ENCODE results near the gene CFAP65. TPM values are rescaled to one million over a fixed set of nuclear protein-coding genes. Genes with fewer than 3 reads are reported as not detected.

CFAP65 gene
- total RNA-seq, 2 experiments from 2014 or later: not detected

DNA sequence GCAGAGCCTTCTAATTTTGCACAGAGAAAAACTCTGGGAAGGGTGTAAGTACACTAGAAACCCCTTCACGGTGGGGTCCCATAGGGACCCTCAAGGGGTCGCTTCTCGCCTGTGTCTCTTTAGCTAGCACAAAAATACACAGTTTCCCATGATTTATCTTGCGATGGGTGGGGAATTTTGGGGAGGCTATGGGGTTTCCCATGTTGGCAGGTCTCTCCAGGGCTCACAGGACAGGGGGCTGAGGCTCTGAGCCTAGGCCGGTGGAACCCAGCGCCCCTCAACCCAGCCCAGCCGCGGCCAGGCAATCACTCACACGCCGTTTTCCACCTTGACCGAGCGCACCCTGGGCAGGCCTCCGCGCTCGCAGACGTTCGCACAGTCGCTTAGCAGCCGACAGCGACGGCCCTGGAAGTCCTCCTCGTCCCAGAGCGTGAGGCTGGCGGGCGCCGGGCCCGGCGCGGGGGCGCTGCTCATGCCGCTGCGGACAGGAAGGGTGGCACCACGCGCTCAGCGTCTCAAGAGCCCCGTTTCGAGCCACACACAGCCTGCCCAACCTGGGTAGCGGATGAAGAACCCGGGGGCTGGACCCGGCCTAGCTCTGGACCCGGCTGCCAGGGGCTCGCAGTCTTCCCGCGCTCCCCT, 48.5 kb downstream of the CFAP65 start:
- ChIA-PET CTCF (interaction anchor here (1.2 to 2.4 kb wide), 3 partner anchors 10 to 37 kb away, joined by 4 to 7 read pairs (median 4); no protein-coding TSS in a partner anchor), POLR2A (no interaction called here)
- Mint-ChIP-seq H3K9me3 (ENCODE audit: insufficient read depth) (no peaks in the 10 kb centered on the region), H3K4me1 (ENCODE audit: low read depth) (peaks cover 8% of the 10 kb centered on the region), H3K27ac (no peak overlapping the region), H3K27me3 (ENCODE audit: low read depth) (peaks cover 85% of the 10 kb centered on the region), H3K36me3 (ENCODE audit: low read depth) (no peaks in the 10 kb centered on the region), H3K4me3 (no peak overlapping the region)
- ATAC-seq: no peak
- DNase-seq: no peak

DNA sequence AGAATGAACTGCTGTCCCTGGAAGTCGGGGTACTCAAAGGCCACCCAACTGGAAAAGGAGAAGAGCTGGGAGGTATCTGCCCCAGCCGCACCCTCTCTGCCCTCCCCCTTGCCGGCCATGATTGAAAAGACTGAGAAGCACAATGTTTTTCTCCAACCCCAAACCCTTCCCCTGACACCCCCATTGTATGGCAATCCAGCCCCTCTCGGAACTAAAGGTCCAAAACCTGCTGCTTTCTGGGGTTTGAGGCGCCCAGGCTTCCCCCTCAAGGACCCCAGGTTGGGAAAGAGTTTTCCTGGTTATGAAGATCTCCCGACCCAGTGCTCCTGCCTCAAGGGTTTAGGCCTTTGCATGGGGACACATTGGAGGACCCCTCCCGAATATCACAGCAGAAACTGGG, 49.1 kb downstream of the CFAP65 start:
- CTCF ChIA-PET: interaction anchor here (1.2 to 2.4 kb wide), 2 partner anchors 12 to 38 kb away, joined by 4 to 7 read pairs; no protein-coding TSS in a partner anchor
- ATAC-seq: no peak
- Mint-ChIP-seq H3K27ac (no peak overlapping the region), H3K4me1 (ENCODE audit: low read depth) (peaks cover 8% of the 10 kb centered on the region), H3K4me3 (no peak overlapping the region), H3K9me3 (ENCODE audit: insufficient read depth) (no peaks in the 10 kb centered on the region), H3K27me3 (ENCODE audit: low read depth) (peaks cover 87% of the 10 kb centered on the region), H3K36me3 (ENCODE audit: low read depth) (no peaks in the 10 kb centered on the region)
- no peak for DNase-seq
- POLR2A ChIA-PET: no interaction called here

DNA sequence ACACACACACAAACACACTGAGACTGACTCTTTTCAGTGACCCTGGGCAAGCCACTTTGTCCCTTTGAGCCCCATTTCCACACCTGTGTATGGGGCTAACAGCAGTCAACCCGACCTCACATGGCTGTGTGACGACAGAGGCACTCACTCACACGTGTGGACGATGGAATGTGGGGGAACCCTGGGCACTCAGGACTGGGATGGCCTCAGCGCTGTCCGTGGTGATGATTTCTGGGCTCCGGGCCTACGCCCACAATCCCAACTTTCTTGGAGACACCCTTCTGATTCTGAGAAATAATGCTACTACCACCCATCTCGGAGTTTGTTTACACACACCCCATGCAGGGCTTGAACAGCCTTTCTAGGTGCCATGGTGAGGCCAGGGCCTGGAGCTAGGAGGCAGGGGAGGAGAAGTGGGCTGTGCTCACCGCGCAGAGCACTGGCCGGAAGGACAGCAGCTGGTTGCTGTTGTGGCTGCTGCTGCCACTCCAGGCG, 49.6 kb downstream of the CFAP65 start:
- no peaks in the 10 kb centered on the region for H3K9me3 Mint-ChIP-seq (ENCODE audit: insufficient read depth)
- H3K4me1 Mint-ChIP-seq (ENCODE audit: low read depth): peaks cover 8% of the 10 kb centered on the region
- H3K27ac Mint-ChIP-seq: no peak overlapping the region
- DNase-seq (no peak), ATAC-seq (no peak)
- POLR2A ChIA-PET: no interaction called here
- no peak overlapping the region for H3K4me3 Mint-ChIP-seq
- H3K36me3 Mint-ChIP-seq (ENCODE audit: low read depth): no peaks in the 10 kb centered on the region
- CTCF ChIA-PET: interaction anchor here (1.2 to 2.4 kb wide), 2 partner anchors 11 to 38 kb away, joined by 4 to 7 read pairs; no protein-coding TSS in a partner anchor
- peaks cover 89% of the 10 kb centered on the region for H3K27me3 Mint-ChIP-seq (ENCODE audit: low read depth)

DNA sequence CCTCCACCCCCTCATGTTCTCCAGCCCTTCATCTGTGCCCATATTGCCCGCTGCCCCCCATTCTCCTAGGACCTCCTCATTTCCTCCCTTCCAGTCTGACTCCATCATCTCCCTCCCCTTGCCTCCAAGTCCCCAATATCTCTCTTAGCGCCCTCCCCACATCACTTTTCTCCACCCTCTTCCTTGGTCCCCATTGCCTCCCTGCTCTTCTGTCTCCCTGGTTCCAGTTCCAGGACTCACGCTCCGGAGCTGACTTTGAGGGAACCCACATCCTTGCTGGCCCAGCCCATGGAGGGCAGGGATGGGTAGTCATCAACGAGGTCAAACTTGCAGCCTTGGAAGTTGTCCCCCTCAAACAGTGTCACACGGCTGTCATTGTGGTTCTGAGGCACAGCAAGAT, 50.7 kb downstream of the CFAP65 start:
- ATAC-seq (no peak), DNase-seq (no peak)
- ChIA-PET CTCF (interaction anchor here (1.2 to 3.0 kb wide), 2 partner anchors 10 to 39 kb away, joined by 5 to 22 read pairs; no protein-coding TSS in a partner anchor), POLR2A (no interaction called here)
- H3K9me3 Mint-ChIP-seq (ENCODE audit: insufficient read depth): no peaks in the 10 kb centered on the region
- peaks cover 2% of the 10 kb centered on the region for H3K4me1 Mint-ChIP-seq (ENCODE audit: low read depth)
- H3K4me3 Mint-ChIP-seq: no peak overlapping the region
- no peaks in the 10 kb centered on the region for H3K36me3 Mint-ChIP-seq (ENCODE audit: low read depth)
- H3K27ac Mint-ChIP-seq: no peak overlapping the region
- H3K27me3 Mint-ChIP-seq (ENCODE audit: low read depth): peaks cover 89% of the 10 kb centered on the region

DNA sequence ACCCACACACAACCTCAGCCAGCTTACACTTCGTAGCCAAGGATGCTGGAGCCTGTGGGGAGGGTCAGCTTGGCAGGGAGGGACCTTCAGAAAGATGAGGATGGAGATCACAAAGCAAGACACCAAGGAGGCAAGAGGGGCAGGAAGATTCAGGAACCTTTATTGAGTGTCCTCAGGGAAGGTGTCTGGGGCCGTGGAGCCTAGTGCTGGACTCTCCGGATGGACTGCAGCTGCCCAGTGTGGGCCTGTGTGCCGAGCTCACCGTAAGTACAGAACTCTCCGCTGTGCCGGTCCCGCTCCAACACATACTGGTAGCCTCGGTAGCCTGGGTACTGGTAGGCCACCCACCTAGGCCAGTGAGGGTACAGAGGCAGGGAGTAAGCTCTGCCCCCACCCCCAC, 51.3 kb downstream of the CFAP65 start:
- CTCF ChIA-PET: interaction anchor here (1.2 to 3.0 kb wide), 3 partner anchors 10 to 40 kb away, joined by 3 to 22 read pairs (median 5); no protein-coding TSS in a partner anchor
- no peaks in the 10 kb centered on the region for H3K36me3 Mint-ChIP-seq (ENCODE audit: low read depth)
- no peaks in the 10 kb centered on the region for H3K9me3 Mint-ChIP-seq (ENCODE audit: insufficient read depth)
- H3K4me1 Mint-ChIP-seq (ENCODE audit: low read depth): peaks cover 2% of the 10 kb centered on the region
- H3K4me3 Mint-ChIP-seq: no peak overlapping the region
- ATAC-seq: no peak
- DNase-seq: no peak
- peaks cover 86% of the 10 kb centered on the region for H3K27me3 Mint-ChIP-seq (ENCODE audit: low read depth)
- POLR2A ChIA-PET: interaction anchor here (0.5 kb wide), 1 partner anchor 375 kb away, joined by 3 read pairs; no protein-coding TSS in a partner anchor
- H3K27ac Mint-ChIP-seq: no peak overlapping the region

DNA sequence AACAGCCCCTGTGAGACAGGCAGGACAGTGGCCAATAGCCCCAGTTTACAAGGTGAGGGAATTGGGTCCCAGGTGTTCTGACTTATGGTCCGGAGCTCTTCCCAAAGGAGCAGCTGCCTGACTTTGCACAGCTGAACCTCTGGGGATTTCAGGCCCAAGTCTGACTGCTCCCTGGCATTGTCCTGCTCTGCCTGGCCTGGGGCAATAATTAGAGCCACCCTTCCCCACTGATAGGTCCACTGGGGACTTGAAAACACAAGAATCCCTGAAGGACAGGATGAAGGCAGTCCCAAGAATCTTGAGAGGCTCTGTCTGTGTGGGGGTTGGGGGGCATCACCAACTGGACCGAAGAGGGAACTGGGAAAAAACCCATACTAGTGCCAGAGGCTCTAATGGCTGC, 52.7 kb downstream of the CFAP65 start:
- H3K9me3 Mint-ChIP-seq (ENCODE audit: insufficient read depth): no peaks in the 10 kb centered on the region
- H3K4me3 Mint-ChIP-seq: no peak overlapping the region
- H3K27me3 Mint-ChIP-seq (ENCODE audit: low read depth): peaks cover 82% of the 10 kb centered on the region
- H3K4me1 Mint-ChIP-seq (ENCODE audit: low read depth): peaks cover 6% of the 10 kb centered on the region
- H3K27ac Mint-ChIP-seq: no peak overlapping the region
- CTCF ChIA-PET: interaction anchor here (0.9 to 3.0 kb wide), 4 partner anchors 8 to 115 kb away, joined by 3 to 22 read pairs (median 3); no protein-coding TSS in a partner anchor
- no peaks in the 10 kb centered on the region for H3K36me3 Mint-ChIP-seq (ENCODE audit: low read depth)
- DNase-seq (no peak), ATAC-seq (no peak)
- POLR2A ChIA-PET: no interaction called here

DNA sequence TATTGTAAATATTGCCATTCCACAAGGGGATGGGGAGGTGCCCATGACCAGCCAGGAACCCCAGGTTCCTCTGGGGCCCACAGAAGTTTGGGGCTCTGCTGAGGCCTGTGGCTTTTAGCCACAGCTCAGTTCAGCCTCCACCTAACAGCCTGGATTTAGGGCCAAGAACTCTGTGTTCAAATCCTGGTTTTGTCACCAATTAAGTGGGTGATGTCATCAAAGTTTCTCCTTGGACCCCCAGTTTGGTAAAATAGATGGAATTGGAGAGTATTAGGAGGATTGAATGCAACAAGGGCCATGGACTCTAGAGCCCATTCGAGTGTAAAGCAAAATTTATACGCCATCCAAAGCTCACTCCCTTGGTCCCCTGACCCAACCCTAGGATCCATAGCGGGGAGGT, 53.2 kb downstream of the CFAP65 start:
- ChIA-PET POLR2A (no interaction called here), CTCF (interaction anchor here (1.5 to 3.0 kb wide), 2 partner anchors 8 to 116 kb away, joined by 3 to 22 read pairs; no protein-coding TSS in a partner anchor)
- H3K4me1 Mint-ChIP-seq (ENCODE audit: low read depth): peaks cover 7% of the 10 kb centered on the region
- H3K4me3 Mint-ChIP-seq: no peak overlapping the region
- no peak for ATAC-seq
- H3K9me3 Mint-ChIP-seq (ENCODE audit: insufficient read depth): no peaks in the 10 kb centered on the region
- no peak overlapping the region for H3K27ac Mint-ChIP-seq
- H3K27me3 Mint-ChIP-seq (ENCODE audit: low read depth): peaks cover 85% of the 10 kb centered on the region
- no peaks in the 10 kb centered on the region for H3K36me3 Mint-ChIP-seq (ENCODE audit: low read depth)
- no peak for DNase-seq

DNA sequence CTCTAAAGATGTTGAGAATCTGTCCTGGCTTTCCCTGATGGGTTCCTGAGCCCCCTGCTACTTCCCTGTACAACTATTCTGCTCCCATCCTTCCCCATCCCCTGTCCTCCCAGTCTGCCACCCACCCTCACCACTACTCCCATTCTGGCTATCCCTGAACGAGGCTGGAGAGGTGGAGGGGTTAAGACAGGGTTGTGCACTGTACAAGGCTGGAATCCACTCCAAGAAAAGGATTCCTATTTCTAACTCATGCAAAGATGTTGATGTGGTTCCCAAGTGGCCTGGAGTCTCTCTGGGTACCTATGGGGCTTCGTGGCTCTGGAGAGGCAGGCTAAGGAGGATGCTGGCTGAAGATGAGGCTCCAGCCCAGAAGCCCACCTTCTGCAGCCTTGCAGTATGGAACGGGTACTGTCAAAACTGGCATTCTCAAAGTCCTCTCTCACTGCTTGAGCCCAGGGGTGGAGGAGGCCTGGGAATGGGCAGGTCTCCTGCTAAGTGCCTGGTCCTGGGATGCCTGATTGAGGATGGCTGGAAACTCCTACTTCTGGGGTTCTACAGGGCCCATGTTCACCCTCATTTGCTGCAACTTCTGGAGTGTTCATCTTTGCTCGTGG, 55.1 kb downstream of the CFAP65 start:
- no peak for ATAC-seq
- ChIA-PET POLR2A (no interaction called here), CTCF (no interaction called here)
- H3K9me3 Mint-ChIP-seq (ENCODE audit: insufficient read depth): no peaks in the 10 kb centered on the region
- DNase-seq: no peak
- peaks cover 84% of the 10 kb centered on the region for H3K27me3 Mint-ChIP-seq (ENCODE audit: low read depth)
- no peak overlapping the region for H3K4me3 Mint-ChIP-seq
- H3K36me3 Mint-ChIP-seq (ENCODE audit: low read depth): no peaks in the 10 kb centered on the region
- no peak overlapping the region for H3K27ac Mint-ChIP-seq
- H3K4me1 Mint-ChIP-seq (ENCODE audit: low read depth): peaks cover 15% of the 10 kb centered on the region

DNA sequence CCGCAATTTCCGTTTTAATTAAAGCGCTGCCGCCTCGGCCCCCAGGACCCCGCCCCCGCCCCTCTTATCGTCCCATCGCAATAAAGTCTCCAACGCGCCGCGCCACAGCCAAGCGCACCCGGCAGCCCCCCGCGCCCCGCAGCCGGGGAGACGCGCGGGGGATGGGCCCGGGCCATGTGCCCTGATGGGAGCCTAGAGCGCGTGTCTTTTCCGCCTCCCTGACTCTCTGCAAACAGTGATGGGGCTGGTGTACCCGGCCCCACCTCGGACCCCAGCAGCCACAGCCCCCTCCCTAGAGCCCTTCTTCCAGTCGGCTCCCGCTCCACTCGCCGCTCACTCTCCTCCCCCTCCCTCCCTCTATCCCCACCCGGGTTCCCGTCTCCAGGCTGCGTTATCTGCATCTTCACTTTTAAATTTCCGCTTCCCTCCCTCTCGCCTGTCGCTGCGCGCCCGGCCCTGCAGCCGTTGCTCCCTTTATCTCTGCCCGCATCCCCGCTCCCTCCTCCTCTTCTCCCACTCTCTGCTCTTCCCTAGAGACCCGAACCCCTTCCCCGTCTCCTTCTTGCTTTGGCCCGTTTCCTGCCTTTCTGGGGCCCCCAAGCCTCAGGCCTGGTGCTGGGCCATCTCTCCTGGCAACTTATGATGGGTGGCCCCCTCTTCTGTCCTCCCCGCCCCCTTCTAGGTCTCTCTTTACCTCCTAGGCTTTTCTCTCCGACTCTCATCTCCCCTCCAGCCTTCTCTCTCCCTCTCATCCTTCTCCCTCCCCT, 55.8 kb downstream of the CFAP65 start:
- peaks cover 2% of the 10 kb centered on the region for H3K36me3 Mint-ChIP-seq (ENCODE audit: low read depth)
- ChIA-PET POLR2A (no interaction called here), CTCF (interaction anchor here (5.7 kb wide), 1 partner anchor 10 kb away, joined by 58 read pairs; no protein-coding TSS in a partner anchor)
- DNase-seq: no peak
- peaks cover 20% of the 10 kb centered on the region for H3K4me1 Mint-ChIP-seq (ENCODE audit: low read depth)
- H3K27ac Mint-ChIP-seq: no peak overlapping the region
- no peak overlapping the region for H3K4me3 Mint-ChIP-seq
- ATAC-seq: no peak
- H3K27me3 Mint-ChIP-seq (ENCODE audit: low read depth): peaks cover 83% of the 10 kb centered on the region
- H3K9me3 Mint-ChIP-seq (ENCODE audit: insufficient read depth): no peaks in the 10 kb centered on the region

DNA sequence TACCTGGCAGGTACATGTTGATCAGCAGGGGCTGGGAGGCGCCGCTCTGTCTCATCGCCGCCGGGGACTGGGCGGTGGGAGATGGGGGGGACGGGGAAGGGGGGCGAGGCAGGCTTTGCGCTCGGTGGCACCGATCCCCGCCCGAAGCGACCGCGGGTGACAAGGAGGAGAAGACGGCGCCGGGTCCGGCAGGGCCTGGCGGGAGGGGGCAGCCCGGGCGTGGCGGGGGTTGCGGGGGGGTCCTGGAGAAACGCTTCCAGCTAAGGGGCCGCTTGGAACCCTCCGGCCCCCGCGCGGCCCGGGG, 56.3 kb downstream of the CFAP65 start, which contains the start of gene FEV:
Gene FEV (minus strand): TSS at position 164 of the 304 bp plus-strand sequence. CDS start 109 bp downstream, at position 55.
- ChIA-PET POLR2A (no interaction called here), CTCF (interaction anchor here (5.7 kb wide), 1 partner anchor 11 kb away, joined by 58 read pairs; no protein-coding TSS in a partner anchor)
- H3K27me3 Mint-ChIP-seq (ENCODE audit: low read depth): peaks cover 82% of the 10 kb centered on the region
- ATAC-seq (no peak), DNase-seq (no peak)
- H3K4me3 Mint-ChIP-seq: no peak within 1 kb of the TSS
- H3K27ac Mint-ChIP-seq: peak within 1 kb of the TSS; percentile 5
- H3K4me1 Mint-ChIP-seq (ENCODE audit: low read depth): peaks cover 22% of the 10 kb centered on the region
- no peaks in the 10 kb centered on the region for H3K9me3 Mint-ChIP-seq (ENCODE audit: insufficient read depth)
- peaks cover 2% of the 10 kb centered on the region for H3K36me3 Mint-ChIP-seq (ENCODE audit: low read depth)

DNA sequence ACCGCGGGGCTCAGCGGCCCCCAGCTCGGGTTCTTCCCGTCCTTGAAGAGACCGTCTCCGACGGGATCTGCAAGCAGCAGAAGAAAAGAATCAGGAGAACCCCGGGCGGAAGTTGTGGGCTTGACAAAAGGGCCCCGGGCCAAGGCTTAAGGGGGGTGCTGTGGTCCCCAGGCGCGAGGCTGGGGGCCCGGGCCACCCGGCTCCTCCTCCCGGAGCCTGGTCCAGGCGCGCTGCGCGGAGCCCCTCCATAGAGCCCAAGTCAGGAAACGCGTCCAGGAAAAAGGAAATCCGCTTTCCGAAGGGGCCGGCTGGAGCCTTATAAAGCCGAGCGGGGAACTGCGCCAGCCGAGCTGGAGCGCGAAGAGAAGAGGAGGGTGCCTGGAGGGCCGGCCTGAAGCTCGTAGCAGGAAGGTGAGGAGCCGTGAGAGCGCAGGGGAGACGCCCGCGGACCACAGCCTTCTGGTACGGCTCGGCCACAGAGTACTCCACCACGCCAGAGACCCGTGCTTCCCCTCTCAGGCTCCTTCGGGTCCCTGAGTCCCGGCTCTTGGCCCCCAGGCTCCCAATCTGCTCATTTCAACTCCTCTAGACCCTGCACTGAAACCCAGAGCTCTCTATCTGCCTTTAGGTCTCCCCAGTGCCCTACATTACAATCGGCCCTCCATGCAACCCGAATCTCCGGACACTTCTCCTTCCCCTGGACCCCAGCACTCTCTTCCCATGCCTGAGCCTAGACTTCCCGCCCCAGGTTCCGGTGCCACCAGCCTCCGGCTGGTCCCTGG, 56.9 kb downstream of the CFAP65 start:
- ChIA-PET CTCF (interaction anchor here (4.6 to 5.7 kb wide), 2 partner anchors 11 to 109 kb away, joined by 41 to 58 read pairs; no protein-coding TSS in a partner anchor), POLR2A (no interaction called here)
- no peaks in the 10 kb centered on the region for H3K9me3 Mint-ChIP-seq (ENCODE audit: insufficient read depth)
- H3K27ac Mint-ChIP-seq: peak overlapping the region; percentile 5
- no peak for ATAC-seq
- H3K36me3 Mint-ChIP-seq (ENCODE audit: low read depth): peaks cover 2% of the 10 kb centered on the region
- H3K27me3 Mint-ChIP-seq (ENCODE audit: low read depth): peaks cover 77% of the 10 kb centered on the region
- no peak overlapping the region for H3K4me3 Mint-ChIP-seq
- peaks cover 26% of the 10 kb centered on the region for H3K4me1 Mint-ChIP-seq (ENCODE audit: low read depth)
- no peak for DNase-seq

Measured in activated CD8-positive, alpha-beta T cell treated with anti-CD3 and anti-CD28 coated beads, Interleukin-2, amount 10 ng/mL, durations not matched to agents 7 days and 5 days (primary cell).